ENCODE results near the gene MRPL32. TPM values are rescaled to one million over a fixed set of nuclear protein-coding genes. Genes with fewer than 3 reads are reported as not detected.

Gene MRPL32
- polyA plus RNA-seq, 2 of the 4 experiments (the other 2 are of a cell fraction) = 76.0 to 90.4 TPM

GRCh38 chr7:42960762-42961161 is 28.6 kb downstream of the MRPL32 start:
- WGBS (ENCODE audit: missing lambda C conversion rate) = 0% methylated on average over 2 of the region's 2 CpGs
- POLR2A ChIA-PET = no interaction called here
- Histone ChIP-seq H3K4me1 (no peaks in the 10 kb centered on the region), H3K9me3 (no peaks in the 10 kb centered on the region), H3K4me2 (no peak overlapping the region), H3K27ac (no peak overlapping the region), H3K4me3 (no peak overlapping the region)
- CTCF ChIA-PET = interaction anchor here (2.4 to 3.1 kb wide), 2 partner anchors 19 to 301 kb away, joined by 6 to 11 read pairs; no protein-coding TSS in a partner anchor
- DNase-seq (ENCODE audit: low read depth in 1 of 2, low spot score in 1 of 2) (no peak), FAIRE-seq (no peak), ATAC-seq (no peak)
- TF ChIP-seq NR3C1 (IDR thresholded peaks at IDR 0.05) = no peak
- TF ChIP-seq HEYL (CRISPR knock-in tag; IDR thresholded peaks at IDR 0.05) = no peak
- no peak for TF ChIP-seq SREBF2 (IDR thresholded peaks at IDR 0.05)
- TF ChIP-seq POLR2AphosphoS2 (conservative IDR thresholded peaks at IDR 0.05; ENCODE audit: low read length) = no peak
- no peak for TF ChIP-seq NPAS2 (CRISPR knock-in tag; IDR thresholded peaks at IDR 0.05; ENCODE audit: borderline replicate concordance)
- no peak for TF ChIP-seq TP53 (CRISPR knock-in tag; IDR thresholded peaks at IDR 0.05)

DNA sequence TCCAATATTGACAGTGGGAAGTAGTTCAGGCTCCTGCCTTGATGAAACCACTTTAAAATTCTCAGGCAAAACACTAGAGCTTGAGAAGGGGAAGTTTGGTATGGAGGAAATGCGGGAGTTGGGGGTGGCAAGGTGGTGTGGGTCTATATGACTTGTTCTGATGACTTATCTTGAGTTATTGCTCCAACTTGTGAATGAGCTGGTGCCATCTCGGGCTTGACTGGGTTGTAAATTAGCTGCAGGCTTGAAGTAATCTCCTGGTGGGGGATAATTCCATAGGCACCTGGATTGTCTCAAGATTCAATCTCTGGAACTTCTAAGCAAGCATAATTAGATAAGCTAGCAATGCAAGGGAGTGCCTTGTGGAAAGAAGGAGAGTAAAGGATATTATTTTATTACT is 29.0 kb downstream of the MRPL32 start:
- ChIA-PET CTCF (no interaction called here), POLR2A (no interaction called here)
- ATAC-seq (no peak), DNase-seq (ENCODE audit: low read depth in 1 of 2, low spot score in 1 of 2) (no peak), FAIRE-seq (no peak)
- no peak overlapping the region for H3K4me2 ChIP-seq
- H3K27ac ChIP-seq = no peak overlapping the region
- H3K9me3 ChIP-seq = no peaks in the 10 kb centered on the region
- TF ChIP-seq, protein P1, sequence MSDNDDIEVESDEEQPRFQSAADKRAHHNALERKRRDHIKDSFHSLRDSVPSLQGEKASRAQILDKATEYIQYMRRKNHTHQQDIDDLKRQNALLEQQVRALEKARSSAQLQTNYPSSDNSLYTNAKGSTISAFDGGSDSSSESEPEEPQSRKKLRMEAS (IDR thresholded peaks at IDR 0.05) = no peak
- no peak for TF ChIP-seq TFCP2L1 (CRISPR knock-in tag; IDR thresholded peaks at IDR 0.05)
- no peak for TF ChIP-seq HEYL (CRISPR knock-in tag; IDR thresholded peaks at IDR 0.05)
- TF ChIP-seq EHF (CRISPR knock-in tag; IDR thresholded peaks at IDR 0.05) = no peak
- no peak for TF ChIP-seq MAFK (IDR thresholded peaks at IDR 0.05; ENCODE audit: partially characterized antibody)
- TF ChIP-seq FOXS1 (CRISPR knock-in tag; IDR thresholded peaks at IDR 0.05) = no peak
- TF ChIP-seq POLR2A (IDR thresholded peaks at IDR 0.05; ENCODE audit: low read length) = no peak
- TF ChIP-seq HDAC2 (IDR thresholded peaks at IDR 0.05) = no peak
- no peak for TF ChIP-seq FOSL2 (IDR thresholded peaks at IDR 0.05)
- TF ChIP-seq FOSL2 (CRISPR knock-in tag; IDR thresholded peaks at IDR 0.05) = no peak
- no peak for TF ChIP-seq ZC3H11A (IDR thresholded peaks at IDR 0.05)
- TF ChIP-seq CHD2 (IDR thresholded peaks at IDR 0.05; ENCODE audit: low read length, partially characterized antibody) = no peak
- no peak for TF ChIP-seq MYC (IDR thresholded peaks at IDR 0.05; ENCODE audit: borderline replicate concordance, low read length)
- TF ChIP-seq ZSCAN20 (CRISPR knock-in tag; IDR thresholded peaks at IDR 0.05) = no peak
- TF ChIP-seq, protein P2, sequence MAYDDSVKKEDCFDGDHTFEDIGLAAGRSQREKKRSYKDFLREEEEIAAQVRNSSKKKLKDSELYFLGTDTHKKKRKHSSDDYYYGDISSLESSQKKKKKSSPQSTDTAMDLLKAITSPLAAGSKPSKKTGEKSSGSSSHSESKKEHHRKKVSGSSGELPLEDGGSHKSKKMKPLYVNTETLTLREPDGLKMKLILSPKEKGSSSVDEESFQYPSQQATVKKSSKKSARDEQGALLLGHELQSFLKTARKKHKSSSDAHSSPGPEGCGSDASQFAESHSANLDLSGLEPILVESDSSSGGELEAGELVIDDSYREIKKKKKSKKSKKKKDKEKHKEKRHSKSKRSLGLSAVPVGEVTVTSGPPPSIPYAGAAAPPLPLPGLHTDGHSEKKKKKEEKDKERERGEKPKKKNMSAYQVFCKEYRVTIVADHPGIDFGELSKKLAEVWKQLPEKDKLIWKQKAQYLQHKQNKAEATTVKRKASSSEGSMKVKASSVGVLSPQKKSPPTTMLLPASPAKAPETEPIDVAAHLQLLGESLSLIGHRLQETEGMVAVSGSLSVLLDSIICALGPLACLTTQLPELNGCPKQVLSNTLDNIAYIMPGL (CRISPR knock-in tag; IDR thresholded peaks at IDR 0.05; ENCODE audit: borderline replicate concordance) = no peak
- TF ChIP-seq KDM5A (IDR thresholded peaks at IDR 0.05) = no peak
- TF ChIP-seq RARB (CRISPR knock-in tag; IDR thresholded peaks at IDR 0.05) = no peak
- TF ChIP-seq ZFP36 (IDR thresholded peaks at IDR 0.05; ENCODE audit: borderline replicate concordance, partially characterized antibody) = no peak
- TF ChIP-seq ZNF302 (CRISPR knock-in tag; IDR thresholded peaks at IDR 0.05) = no peak
- TF ChIP-seq, protein P3, sequence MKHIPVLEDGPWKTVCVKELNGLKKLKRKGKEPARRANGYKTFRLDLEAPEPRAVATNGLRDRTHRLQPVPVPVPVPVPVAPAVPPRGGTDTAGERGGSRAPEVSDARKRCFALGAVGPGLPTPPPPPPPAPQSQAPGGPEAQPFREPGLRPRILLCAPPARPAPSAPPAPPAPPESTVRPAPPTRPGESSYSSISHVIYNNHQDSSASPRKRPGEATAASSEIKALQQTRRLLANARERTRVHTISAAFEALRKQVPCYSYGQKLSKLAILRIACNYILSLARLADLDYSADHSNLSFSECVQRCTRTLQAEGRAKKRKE (CRISPR knock-in tag; IDR thresholded peaks at IDR 0.05; ENCODE audit: low read depth) = no peak
- H3K4me3 ChIP-seq = no peak overlapping the region
- H3K4me1 ChIP-seq = no peaks in the 10 kb centered on the region
- 8% methylated on average over 2 of the region's 2 CpGs for WGBS (ENCODE audit: missing lambda C conversion rate)

GRCh38 chr7:42964293-42964692 is 32.1 kb downstream of the MRPL32 start:
- H3K27ac ChIP-seq = no peak overlapping the region
- no peaks in the 10 kb centered on the region for H3K9me3 ChIP-seq
- H3K4me2 ChIP-seq = no peak overlapping the region
- no peak for DNase-seq (ENCODE audit: low read depth in 1 of 2, low spot score in 1 of 2)
- H3K4me1 ChIP-seq = no peaks in the 10 kb centered on the region
- ATAC-seq = no peak
- 33% methylated on average over 2 of the region's 2 CpGs for WGBS (ENCODE audit: missing lambda C conversion rate)
- ChIA-PET CTCF (interaction anchor here (0.6 to 1.3 kb wide), 3 partner anchors 10 to 490 kb away, joined by 3 to 4 read pairs (median 4); no protein-coding TSS in a partner anchor), POLR2A (no interaction called here)
- FAIRE-seq = no peak
- no peak for TF ChIP-seq KDM5A (IDR thresholded peaks at IDR 0.05)
- TF ChIP-seq CBX2 (IDR thresholded peaks at IDR 0.05; ENCODE audit: borderline replicate concordance, low read depth) = no peak
- TF ChIP-seq EP300 (IDR thresholded peaks at IDR 0.05) = no peak
- no peak for TF ChIP-seq E2F6 (IDR thresholded peaks at IDR 0.05; ENCODE audit: borderline replicate concordance, low read depth)
- no peak overlapping the region for H3K4me3 ChIP-seq
